Measurements from ENCODE around the gene AURKA.
A peak's percentile ranks its signal among the peaks of the same experiment; 100 is the strongest.
"Not testable (repeated sequence)": the region's sequence is repeated elsewhere in the genome, so short reads cannot be mapped to it uniquely, and the experiment has no call there.

The AURKA gene

DNA sequence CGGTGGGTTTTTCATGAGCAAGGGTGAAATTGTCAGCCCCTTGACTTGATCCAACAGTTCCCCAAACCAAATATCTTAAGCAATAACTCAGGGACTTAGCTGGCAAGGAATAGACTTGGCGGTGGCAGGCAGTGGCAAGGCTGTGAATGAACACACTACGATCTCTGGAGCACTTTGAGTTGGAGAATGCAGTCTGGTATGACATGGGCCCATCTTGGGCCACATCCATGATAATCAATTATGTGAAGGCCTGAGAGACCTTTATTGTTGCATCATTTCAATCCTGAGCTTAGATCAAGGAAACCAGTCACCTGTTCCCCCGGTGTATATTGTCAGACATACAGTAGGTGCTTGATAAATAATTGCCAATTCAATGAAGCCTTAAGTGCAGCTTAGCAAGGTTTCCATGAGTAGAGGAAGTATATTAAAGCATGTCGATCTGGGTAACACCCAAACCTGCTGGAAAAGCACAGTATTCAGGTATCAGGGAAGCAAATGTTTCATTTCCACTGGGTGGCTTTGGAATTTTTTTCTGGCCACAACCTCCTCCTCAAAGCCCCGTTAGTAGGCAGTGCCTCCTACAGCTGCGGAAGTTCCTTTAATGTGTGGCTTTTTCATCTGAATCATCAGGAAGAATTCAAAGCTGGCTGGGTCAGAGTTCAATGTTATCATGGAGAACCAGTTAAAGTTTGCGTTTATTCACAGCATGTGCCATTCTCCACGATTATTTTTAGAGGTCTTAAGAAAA is 30.2 kb upstream of the AURKA start:
- intact Hi-C loops (cut with DNase I): no loop called here
- no peak for DNase-seq

DNA sequence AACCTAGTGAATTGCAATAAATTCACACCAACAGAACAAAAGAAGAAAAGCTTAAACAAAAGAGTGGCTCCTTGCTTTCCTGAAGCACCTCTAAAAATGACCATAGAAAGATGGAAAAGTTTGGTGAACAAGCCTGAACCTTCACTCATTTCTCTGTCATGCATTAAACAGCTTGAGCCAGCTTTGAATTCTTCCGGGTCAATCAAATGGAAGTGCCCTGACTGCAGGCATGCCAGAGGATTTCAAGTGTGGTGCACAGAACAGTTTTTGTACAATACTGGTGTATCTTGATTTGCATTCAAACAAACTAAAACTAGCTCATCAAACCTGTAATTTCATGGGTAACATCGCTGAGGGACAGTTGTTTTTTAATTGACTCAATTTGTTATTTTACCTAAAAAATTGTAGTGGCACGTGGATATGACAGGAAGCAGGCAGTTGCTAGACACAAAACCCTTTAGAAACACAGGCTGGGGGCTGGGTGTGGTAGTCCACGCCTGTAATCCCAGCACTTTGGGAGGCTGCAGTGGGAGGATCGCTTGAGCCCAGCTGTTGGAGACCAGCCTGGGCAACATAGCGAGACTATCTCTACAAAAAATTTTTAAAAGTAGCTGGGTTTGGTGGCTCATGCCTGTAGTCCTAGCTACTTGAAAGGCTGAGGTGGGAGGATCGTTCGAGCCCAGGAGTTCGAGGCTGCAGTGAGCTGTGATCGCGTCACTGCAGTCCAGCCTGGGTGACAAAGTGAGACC is 29.1 kb upstream of the AURKA start:
- peak in 1 of 10 donors; percentile 49 for DNase-seq
- intact Hi-C loops (cut with DNase I): no loop called here

DNA sequence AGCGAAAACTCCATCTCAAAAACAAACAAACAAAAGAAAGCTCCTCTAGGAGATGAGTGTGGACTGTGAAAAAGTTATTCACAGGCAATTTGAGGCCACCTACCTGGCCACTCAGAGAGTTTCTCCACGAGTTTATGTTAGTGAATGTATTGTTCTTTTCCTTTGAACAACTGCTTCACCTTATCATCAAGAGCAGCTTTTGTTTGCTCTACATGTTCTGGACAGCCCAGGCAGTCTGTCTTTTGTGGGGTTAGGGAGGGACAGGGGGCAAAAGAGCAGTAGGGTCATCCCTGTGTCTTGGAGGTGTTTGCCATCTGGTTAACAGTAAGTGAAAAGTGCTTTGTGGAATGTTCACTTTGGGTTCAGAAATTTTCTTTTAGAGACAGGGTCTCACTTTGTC is 28.0 kb upstream of the AURKA start:
- intact Hi-C loops (cut with DNase I): no loop called here
- DNase-seq: no peak

DNA sequence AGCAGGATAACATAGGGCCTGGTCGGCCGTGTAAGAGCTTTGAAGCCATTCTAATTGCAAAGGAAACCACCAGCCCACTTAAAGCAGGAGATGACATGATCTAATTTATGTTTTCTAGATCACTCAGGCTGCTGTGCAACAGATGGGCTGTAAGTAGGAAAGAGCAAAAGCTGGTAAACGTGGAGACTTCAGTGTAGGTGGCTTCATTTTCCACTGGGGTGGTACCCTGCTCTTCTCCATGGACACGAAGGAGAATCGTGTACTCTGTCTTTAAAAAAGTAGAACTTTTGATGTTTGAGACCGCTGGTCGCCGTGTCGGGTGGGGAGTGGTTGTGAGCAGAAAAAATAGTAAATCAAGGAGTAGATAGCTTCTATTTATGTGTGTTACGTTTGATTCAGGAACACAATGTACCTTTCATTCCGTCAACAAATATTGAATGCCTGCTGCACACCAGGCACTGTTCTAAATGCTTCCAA is 26.4 kb upstream of the AURKA start:
- intact Hi-C loops (cut with DNase I): no loop called here
- no peak for DNase-seq

DNA sequence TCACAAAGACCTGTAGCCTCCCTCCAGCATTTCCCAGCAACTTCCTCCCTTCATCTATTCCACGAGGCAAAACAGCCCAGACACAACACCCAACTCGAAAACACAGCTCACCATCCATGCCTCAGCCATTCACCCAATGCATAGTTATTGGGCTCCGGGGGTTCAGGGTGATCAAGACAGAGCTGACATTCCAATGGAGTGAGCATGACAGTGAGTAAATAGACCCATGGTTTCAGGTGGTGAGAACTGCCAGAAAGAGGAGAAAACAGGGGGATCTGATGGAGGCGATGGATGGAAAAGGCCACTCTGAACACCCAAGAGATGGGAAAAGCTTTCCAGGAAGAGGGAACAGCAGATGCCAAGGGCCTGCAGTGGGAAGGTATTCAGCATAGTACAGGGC is 25.9 kb upstream of the AURKA start:
- intact Hi-C loops (cut with DNase I): no loop called here
- DNase-seq: no peak

DNA sequence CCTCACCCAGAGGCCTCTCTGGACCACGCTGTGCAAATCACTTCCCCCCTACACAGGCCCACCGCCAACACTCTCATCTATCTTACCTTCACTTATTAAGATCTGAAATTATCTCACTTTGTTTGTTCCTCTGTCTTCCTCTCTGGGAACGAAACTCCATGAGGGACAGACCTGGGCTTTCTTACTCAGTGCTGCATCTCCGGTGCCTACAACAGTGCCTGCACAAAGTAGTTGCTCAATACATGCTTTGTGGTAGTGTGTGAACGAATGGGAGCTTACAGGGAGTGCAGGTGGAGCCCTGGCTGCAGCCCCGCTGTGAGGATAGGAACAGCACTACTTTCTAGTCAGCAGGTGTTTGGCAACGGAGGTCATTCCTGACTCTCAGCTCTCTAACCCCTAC is 25.4 kb upstream of the AURKA start:
- intact Hi-C loops (cut with DNase I): no loop called here
- no peak for DNase-seq

DNA sequence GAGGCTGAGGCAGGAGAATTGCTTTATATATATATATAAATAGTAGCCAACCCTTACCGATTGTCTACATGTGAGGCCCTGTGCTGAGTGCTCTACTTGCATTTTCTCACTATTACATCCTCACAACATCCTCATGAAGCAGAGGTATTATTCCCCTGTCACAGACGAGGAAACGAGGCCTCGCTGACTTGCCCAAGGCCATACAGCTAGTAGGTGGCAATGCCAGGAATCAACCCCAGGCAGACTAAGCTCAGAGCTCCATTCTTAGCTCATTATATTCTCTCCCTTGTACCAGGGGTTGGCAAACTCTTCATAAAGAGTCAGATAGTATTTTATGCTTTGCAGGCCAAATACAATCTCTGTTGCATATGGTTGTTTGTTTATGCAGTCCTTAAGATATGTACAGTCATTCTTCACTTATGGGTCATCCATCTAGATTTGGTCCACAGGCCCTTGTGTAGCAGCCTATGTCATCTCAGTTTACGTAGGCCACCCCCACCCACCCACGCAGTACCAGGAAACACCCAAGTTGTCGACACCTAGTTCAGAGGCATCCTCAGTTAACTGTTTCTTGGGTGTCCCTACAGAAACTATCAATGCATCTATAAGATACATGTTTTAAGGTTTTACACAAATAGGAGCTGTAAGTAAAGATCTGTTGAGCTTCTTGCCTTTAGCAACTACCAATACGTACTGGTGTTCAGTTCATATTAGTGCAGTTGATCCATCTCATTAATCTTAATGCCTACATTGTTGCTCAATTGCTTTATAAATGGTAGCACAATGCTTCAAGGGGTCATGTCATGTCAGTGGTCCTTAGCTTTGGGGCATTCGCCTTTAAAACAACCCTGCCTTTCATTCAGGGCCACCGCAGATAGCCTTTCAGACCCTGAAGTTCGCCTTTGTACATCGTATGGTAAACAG is 23.1 kb upstream of the AURKA start:
- no peak for DNase-seq

DNA sequence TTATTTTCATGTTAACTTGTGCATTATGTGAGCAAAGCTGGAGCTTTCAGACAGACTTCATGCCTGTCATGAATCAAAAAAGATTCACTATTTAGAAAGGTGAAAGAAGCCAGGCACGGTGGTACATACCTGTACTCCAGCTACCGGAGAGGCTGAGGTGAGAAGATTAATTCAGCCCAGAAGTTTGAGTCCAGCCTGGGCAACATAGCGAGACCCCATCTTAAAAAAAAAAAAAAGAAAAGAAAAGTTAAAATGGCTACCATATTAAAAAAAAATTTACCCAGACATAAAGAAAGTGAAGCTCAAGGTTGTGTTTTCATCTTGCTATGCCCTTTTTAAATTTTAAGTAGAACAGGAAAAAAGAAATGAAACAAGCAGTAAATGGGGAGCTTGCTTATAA is 20.9 kb upstream of the AURKA start:
- DNase-seq: no peak
- intact Hi-C loops (cut with DNase I): no loop called here

More for the DNA sequence above, 23.1 kb upstream of the AURKA start:
- intact Hi-C loops (cut with DNase I): no loop called here

DNA sequence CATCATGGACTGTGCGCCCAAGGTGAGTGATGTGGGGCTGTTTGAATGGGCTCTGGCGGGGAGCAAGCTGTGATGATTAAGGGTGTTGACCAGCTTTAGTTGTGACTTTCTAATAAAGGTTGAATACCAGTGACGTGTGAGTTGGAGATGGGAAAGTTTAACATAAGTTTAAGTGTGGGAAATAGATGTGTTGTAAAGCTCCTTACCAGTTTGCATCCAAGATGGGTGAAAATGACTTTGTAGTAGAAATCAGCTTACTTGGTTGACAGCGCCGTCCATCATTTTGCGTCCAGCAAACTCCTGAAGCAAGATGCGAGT is 20.4 kb upstream of the AURKA start:
- DNase-seq: no peak
- intact Hi-C loops (cut with DNase I): no loop called here

DNA sequence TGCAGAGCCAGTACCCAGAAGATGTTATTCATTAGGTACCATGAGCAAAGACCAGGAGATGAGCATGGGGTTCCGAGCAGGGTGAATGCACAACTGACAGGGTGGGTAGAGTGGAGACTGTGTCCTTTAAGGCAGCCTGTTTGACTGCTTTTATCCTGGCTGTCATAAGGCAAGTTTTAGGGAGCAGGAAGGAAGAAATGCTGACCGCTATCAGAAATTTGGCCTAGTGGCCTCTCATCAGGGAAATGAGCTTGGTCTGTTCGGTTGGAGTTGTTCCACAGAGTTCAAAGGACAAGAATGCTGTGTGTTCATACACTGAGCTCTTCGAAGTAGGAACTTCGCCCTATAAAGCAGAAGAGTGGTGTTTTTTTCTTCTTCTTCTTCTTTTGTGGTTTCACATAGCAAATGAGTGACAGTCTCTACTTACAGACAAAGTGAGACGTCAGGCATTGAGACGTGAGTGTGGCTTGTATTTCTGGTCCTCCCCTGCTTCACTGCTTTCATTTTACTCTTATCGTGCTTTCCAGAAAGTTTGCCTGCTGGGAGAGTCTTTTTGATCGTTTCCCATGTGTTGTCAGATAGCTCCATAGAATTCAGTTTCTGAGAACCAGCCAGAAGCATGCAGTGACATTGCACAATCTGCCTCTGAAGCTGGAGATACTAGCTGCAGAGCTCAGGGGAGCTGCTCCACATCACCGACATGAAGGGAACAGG is 19.9 kb upstream of the AURKA start, which contains the start of gene CASS4:
Gene CASS4 (plus strand): TSS at position 502 of the 714 bp plus-strand sequence. CDS start 199 bp downstream, at position 701.
- intact Hi-C loops (cut with DNase I): no loop called here
- DNase-seq: no peak

DNA sequence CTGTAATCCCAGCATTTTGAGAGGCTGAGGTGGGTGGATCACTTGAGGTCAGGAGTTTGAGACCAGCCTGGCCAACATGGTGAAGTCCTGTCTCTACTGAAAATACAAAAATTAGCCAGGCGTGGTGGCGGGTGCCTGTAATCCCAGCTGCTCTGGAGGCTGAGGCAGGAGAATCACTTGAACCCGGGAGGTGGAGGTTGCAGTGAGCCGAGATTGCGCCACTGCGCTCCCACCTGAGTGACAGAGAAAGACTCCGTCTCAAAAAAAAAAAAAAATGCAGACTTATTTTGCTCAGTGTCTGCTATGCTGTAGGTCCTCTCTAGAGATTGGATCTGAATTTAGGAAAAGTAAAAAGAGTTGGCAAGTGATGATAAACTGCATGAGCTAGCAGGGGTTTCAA is 19.3 kb upstream of the AURKA start:
- DNase-seq; intact Hi-C loops (cut with DNase I): not testable (repeated sequence)

DNA sequence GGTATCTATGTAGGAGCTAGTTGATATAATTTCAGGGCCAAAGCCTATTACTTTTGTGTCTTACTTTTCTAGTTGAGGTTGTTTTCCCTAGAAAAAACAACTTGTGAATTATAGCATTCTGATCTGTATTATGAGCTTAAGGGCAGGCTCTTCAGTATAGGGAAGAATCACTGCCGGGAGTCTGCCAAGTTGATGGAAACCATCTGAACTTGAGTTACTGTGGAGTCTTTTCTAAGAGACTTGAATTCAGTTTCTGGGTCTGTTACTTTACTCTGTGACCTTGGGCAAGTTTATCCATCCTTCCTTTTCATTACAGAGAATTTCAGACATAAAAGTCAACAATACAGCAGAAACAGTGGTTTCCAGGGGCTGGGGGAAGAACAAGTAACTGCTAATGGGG is 17.9 kb upstream of the AURKA start:
- intact Hi-C loops (cut with DNase I): no loop called here
- DNase-seq: no peak

DNA sequence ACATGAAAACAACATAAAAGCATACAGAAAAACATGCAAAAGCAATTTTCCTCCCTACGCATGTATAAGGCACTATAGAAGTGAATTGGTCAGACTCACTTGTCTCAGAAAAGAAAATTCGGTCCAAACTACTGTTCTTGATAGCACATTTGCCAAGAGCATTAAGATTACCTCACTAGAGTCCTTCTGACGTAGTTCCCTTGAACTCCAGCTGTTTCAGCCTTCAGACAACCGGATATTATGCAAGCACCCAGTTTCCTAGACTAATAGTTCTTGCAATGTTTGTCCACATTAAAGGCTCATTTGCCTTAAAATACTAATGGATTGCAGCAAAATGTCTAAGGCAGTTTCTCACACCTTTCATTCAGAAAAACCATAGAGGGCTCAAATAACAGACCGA is 17.5 kb upstream of the AURKA start:
- no peak for DNase-seq
- intact Hi-C loops (cut with DNase I): no loop called here

DNA sequence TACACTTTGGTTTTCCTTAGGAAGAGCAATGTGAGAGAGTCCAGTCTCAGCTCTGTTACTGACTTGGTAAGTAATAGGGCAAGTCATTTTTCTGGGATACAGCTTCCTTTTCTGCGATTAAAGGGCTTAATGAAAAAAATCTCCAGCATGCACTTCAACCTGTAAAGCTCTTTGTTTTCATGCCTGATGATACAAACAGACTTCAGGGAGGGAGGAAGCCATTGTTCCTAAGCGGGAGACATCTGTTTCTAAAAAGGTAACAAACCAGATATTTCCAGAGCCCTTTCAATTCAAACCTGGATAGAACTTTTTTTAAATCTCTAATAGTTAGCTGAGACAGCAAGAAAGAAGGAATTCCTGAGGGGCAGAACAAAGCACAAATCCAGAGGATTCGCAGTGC is 14.9 kb upstream of the AURKA start:
- intact Hi-C loops (cut with DNase I): no loop called here
- DNase-seq: no peak

DNA sequence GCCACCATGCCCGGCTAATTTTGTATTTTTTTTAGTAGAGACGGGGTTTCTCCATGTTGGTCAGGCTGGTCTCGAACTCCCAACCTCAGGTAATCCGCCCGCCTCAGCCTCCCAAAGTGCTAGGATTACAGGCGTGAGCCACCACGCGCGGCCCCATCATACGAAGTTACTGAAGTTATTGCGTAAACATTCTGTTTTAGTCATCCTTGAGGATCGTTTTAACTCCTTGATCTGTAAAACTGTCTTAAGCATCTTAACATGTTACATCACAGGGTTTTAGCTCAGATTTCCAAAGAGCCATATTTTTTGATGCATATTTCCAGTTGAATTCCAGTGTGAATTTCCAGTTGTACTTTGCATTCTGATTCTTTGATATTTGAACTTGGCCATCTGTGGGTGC is 13.3 kb upstream of the AURKA start:
- DNase-seq; intact Hi-C loops (cut with DNase I): not testable (repeated sequence)

DNA sequence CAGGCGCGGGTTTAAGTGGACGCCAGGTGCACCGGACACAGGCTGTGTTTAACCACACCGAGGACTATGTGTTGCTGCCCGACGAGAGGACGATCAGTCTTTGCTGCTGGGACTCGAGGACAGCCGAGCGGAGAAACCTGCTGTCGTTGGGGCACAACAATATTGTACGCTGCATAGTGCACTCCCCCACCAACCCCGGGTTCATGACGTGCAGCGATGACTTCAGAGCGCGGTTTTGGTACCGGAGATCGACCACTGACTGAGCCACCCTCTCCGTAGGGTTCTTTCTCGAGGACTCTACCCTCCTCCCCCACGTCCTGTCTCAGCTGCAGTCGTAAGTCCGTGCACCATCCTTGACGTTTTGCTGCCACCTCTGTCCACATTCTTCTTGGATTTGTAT is 11.4 kb upstream of the AURKA start:
- DNase-seq: peak in 1 of 10 donors; percentile 44
- intact Hi-C loops (cut with DNase I): no loop called here

DNA sequence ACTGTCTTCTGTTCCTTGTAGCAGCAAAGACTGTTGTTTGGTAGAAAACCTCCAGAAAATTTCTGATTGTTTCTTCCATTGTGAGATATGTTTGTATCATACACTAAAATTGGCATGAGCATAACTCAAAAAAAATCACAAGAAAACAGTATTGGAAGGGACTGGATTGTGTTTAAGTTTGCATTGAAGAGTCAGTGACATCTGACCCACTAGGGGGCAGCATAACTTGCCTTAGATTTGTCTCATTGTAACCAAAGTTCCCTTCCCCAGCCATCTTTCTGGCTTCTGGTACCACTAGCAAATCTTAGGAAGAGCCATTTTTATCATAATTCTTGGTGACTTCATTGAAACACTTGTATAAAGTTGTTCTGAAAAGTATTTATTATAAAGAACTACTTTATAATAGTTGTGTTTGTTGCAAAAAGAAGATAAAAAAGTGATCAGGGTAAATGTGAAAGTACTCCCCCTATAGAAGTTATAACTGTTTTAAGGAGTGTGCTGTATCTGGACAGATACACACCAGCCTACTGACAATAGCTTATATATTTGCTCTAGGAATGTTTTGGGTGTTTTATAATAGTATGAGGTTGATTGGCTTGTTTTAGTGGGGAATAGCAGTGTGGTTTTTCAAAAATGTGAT is 8.1 kb upstream of the AURKA start:
- DNase-seq: peak in 3 of 10 donors; percentile 18 to 47 (median 30)
- intact Hi-C loops (cut with DNase I): no loop called here

DNA sequence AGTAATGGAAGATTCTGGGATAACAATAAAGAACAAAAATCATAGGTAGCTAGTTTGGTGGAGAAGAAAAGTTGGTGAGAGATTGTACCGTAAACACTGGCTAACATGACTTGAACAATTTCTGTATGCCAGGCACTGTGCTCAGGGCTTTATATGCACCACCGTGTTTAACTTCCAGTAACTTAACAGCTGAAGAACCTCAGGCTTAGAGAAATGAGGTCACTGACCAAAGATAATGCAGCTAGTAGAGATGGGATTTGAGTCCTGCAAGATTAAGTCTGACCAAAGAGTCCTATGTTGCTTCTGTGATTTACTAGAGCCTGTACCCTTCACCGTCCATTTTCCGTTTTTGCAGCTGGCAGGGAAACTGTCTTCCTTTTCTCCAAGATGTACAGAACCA is 3.2 kb upstream of the AURKA start:
- intact Hi-C loops (cut with DNase I): no loop called here
- no peak for DNase-seq

DNA sequence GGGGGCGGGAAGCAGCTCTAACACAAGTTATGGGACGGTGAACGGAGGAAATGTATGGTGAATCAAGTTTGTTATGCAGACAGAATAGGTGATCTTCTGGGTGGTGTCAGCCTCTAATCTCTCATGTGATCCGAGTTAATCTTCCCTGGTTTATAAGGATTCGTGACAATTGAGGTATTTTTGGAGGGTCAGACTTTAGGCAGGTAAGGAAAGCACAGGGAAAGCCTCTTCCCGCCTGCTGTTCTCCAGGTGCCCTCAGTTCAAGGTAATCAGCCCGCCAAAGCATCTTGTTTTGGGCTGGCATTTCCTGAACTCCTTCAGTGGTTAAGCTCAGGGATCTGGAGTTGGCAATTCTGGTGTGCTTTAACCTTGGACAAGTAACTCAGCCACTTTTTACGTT is 1.6 kb upstream of the AURKA start:
- intact Hi-C loops (cut with DNase I): loop anchor here (2.0 to 5.0 kb wide), 2 partner anchors 36 to 75 kb away; partner anchors contain the start of genes FAM210B and RTF2
- DNase-seq: no peak
